ENCODE data around the gene NFATC1.
A peak's percentile ranks its signal among the peaks of the same experiment; 100 is the strongest.

NFATC1 gene

DNA sequence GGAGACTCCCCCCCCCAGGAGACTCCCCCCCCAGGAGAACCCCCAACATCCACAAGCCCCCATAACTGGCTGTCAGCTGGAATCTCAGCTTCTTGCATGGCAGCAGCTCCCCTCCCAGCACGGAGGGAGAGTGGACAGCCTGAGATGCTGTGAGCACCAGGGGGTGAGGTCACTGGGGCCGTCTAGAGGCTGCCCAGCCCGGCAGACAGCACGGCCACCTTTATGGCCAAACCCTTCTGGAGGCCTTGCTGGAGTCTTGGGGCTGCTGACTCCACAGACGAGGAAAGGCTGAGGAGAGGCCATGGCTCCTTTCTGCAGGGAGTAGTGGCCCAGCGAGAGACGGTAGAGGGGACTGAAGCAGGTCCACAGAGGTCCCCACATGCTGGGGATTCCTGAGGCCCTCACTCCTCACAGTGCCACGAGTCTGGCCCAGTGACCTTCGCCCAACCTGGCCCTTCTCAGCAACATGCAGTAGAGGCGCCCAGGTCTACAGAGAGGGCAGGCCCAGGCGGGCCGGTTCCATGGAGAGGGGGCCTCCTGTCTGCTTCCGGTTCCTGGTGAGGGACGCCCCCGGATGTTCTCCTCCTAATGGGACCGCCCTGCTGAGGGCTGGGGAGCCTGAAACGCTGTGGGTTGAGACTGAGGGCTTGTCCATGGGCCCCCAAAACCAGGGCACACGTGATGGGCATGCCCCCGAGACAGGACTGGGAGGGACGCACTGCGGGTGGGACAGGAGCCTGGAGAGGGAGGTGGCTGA lies 161.3 kb downstream of the NFATC1 start:
- no peak for DNase-seq (ENCODE audit: low read depth)

DNA sequence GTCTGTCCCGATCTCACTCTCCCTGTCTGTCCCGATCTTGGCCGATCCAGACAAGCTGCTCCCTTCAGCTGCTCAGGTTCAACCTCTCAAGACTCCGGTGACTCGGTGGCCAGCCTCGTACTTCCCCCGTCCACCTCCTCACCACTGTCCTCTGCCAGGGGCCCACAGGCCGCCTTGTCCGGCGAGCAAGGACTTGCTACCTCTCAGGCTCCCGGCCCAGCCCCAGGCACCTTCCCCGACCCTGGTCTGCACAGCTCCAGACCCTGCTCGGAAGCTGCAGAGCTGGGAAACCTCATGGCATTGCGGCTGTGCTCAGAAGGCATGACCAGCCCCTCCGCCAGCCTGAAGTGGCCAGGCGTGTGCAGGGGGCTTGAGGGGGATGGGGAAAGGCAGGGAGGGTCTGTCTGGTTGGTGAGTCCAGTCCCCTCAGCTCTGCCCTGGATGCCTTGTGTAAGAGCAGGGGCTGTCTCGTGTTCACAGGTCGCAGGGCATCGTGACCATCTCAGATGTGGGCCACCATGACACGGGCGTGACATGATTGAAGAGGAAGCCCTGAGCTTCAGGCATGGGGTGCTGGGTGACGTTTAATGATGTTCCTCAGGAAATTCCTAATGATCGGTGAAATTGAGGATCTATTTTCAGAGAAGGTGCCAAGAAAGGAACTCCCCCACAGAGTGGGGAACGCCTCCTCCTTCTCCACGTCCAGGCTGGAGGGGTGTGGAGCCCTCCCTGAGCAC lies 162.6 kb downstream of the NFATC1 start:
- DNase-seq (ENCODE audit: low read depth) = no peak

- DNase-seq (ENCODE audit: low read depth) = no peak
These were observed 163.2 kb downstream of the NFATC1 start for GRCh38 chr18:79558933-79559416.

- no peak for DNase-seq (ENCODE audit: low read depth)
These were observed 163.7 kb downstream of the NFATC1 start for GRCh38 chr18:79559436-79559835.

DNA sequence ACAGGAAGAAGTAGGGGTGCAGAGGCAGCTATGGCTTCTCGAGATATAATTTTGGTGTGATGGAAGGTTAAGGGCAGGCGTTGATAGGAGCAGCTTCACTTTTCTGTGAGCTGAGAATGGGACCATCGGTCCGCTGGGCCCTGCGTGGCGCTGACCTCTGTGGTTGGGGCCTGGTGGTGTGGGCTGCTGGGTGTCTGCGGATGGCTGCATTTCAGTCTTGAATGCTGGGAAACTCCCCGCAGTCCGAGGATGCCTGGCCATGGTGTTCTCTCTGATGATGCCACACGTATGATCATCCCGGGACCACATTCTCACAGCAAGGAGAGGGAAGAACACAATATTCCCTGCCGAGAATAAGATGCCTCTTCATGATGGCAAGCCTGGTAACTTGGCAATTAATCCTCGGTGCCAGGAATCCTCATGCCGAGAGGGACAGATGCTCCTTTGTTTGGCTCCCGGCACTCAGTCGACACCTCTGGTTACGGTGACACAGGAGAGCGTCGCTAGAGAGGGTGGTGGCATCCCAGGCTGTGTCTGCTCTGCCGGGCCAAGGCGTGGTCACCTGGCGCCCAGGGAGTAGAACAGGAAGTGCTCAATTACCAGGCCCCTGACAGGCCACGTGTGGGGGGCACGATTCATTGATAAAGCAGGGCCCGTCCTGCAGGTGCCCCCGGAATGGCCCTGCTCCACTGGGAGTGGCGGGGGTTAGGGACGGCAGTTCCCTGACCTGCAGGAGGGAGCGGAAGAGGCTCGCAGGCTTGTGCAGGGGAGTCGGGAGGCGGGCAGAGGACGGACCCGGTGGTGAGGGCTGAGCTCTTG lies 164.5 kb downstream of the NFATC1 start:
- no peak for DNase-seq (ENCODE audit: low read depth)

- DNase-seq (ENCODE audit: low read depth) = no peak
These were observed 165.1 kb downstream of the NFATC1 start for GRCh38 chr18:79560861-79561210.

- DNase-seq (ENCODE audit: low read depth) = no peak
These were observed 168.2 kb downstream of the NFATC1 start for GRCh38 chr18:79563949-79564348.

DNA sequence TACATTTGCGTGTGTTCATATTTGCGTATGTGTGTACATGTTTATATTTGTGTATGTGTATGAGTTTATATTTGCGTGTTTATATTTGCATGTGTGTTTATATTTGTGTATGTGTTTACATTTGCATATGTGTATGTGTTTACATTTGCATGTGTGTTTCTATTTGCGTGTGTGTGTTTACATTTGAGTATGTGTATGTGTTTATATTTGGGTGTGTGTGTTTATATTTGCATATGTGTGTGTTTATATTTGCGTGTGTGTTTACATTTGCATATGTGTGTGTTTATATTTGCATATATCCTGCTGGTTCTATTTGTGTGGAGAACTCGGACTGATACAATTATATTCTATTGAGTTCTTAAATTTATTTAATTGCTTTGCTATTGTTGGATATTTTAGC lies 168.7 kb downstream of the NFATC1 start:
- no peak for DNase-seq (ENCODE audit: low read depth)

- no peak for DNase-seq (ENCODE audit: low read depth)
These were observed 171.2 kb downstream of the NFATC1 start for GRCh38 chr18:79566771-79567431.

DNA sequence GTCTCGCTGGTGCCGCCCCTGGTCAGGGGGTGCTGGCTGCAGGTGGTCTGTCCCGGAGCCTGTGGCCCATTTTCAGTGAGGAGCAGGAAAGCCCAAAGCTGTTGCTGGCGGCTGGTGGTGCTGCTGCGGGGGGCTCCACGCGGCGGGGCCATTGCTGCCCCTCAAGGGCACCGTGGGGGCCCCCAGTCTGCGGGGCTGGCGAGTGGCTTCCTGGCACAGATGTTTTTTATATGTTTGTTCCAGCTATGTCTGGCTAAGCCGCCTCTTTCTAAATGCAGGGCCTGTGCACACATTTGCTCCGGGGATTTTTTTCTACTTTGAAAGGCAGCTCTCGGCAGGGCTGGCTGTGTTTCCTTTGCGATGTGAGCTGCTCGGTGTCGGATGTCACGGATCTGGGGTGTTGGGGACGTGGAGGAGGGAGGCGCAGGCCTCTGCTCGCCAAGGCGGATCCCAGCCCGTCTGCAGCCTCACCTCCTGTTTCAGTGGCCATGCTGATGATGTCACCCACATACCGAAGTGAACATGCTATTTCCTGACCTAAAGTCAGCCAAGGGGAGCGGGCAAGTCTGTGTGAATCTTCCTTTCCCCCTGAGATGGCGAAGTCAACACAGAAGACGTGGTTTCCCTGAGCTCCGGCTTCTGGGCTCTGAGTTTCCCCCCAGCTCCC lies 171.9 kb downstream of the NFATC1 start:
- peak; percentile 61 for DNase-seq (ENCODE audit: low read depth)

DNA sequence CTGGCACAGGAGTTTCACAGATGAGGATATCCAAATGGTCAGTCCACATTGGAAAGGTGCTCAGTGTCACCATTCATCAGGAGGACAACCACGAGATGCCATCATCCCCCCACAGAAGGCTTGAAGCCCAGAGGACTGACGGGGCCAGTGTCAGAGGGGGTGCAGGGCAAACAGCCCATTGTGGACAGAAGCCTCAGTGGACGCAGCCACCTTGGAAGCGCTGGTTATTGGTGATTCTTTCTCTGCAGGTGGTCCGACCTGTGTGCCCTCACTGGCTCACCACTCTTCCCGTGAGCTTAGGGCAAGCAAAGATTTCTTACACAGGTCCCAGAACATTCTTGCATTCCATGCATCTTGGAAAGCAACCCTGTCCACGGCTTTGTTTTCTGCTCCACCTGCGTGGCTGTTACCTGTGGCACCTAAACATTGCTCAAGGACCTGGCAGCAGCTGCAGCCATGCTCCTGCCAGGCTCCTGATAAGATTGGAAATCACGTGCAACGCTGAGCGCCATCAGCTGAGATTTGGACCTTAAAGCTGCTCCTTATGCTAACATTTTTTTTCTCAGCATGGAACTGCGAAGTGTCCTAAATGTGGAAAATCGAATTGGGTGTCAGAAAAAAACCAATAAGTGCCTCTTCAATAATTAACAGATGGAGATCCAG lies 172.9 kb downstream of the NFATC1 start:
- no peak for DNase-seq (ENCODE audit: low read depth)

- DNase-seq (ENCODE audit: low read depth) = no peak
These were observed 174.0 kb downstream of the NFATC1 start for GRCh38 chr18:79569720-79570119.

DNA sequence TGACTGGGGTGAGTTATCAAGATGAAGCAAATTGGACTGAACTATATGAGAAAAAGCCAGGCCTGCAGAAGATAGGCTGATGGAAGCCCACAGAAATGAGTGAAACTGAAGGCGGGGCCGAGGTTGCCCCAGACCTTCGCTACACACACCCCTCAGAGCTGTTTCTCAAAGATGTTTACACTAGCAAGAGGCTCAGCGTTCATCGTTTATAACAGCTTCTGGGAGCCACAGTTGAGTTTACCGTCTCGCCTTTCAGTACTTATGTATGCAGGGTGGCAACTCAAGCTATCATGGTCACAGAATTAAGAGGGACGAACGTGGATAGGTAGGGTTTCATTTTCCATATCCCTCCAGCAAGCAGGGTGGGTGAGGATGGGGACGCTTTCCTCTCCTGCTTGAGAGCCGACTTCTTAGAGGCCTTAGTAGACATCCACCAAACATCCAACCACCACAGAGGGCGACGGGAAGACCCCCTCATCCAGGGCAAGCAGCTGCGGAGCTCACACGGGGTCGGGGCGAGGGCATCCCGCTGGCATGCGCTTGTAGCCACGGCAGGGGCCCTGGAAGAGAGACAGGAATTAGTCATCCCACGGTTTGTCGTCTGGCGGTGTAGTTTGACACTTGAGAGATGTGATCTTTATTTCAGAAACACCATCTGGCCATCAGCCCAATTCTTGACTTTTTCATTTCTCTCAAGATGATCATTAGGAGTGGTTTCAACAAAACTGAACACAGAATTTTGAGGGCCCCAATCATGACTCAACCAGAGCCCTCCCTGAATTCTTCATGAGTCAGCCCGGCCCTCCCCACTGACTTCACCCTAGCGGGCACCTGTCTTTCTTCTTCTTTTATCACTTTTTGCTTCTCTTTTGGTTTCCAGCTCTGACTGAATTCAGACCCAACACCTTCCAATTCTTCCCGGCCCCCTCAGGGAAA lies 174.8 kb downstream of the NFATC1 start:
- no peak for DNase-seq (ENCODE audit: low read depth)

DNA sequence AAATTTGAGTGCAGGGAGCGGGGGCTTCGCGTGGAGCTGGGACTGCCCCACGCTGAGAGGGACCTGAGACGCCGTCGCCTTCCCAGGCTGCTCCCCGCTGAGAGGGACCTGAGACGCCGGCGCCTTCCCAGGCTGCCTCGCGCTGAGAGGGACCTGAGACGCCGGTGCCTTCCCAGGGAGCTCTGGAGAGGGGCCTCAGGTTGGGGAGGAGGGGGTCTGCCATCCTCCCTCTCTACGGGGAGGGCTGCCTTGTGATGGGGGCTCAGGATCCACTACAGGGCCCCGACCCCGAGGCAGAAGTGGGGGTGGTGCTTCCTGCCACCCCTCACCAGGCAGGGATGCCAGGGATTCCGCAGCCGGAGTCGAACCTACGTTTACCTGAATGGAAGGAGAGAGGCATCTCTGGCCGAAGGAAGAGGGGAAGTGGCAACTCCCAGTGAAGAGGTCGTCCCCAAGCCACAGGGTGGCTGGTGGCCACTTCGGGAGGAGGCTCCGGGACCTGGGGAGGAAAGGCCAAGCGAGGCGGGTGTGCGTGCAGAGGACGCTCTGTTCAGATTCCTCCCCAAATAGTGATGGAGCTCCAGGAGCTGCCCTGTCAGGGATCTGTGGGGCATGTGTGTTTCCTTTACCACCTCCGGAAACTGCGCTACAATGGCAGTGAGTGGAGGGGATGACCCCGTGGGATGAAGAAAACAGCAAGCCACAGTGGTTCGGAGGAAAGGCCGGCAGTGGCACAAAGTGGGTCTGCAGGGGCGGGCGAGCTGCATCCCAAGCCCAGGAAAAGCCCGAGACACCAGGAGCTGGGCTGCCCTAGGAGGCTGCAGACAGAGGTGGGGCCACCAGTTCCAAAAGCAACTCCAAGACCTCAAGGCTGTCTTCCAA lies 175.7 kb downstream of the NFATC1 start:
- DNase-seq (ENCODE audit: low read depth) = no peak

- DNase-seq (ENCODE audit: low read depth) = no peak
These were observed 176.5 kb downstream of the NFATC1 start for GRCh38 chr18:79572093-79572780.

DNA sequence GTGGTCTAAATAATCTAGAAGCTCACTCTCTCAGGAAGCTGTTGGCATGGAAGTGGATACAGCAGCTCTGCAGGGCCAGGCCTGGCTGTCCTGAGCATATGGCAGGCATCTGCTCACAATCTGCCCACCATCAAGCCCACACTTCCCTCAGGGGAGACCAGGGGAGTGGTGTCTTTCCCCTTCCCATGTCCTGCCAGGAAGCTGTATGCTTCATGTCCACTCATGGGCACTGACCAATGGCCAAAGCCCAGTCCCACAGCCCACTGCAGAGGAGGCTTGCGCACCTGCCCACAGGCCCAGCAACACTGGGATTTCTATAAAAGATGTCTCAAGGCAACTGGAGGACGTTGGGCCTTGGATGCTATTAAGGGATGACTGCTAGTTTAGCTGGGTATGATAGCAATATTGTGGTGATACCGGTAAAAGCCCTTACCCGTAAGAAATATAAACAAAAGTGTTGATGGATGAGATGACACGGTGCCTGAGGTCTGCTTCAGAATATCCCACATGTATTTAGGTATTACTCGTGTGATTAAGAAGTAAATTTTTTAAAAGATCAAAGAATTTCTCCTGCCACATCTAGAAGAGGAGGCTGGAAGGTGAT lies 177.2 kb downstream of the NFATC1 start:
- no peak for DNase-seq (ENCODE audit: low read depth)

DNA sequence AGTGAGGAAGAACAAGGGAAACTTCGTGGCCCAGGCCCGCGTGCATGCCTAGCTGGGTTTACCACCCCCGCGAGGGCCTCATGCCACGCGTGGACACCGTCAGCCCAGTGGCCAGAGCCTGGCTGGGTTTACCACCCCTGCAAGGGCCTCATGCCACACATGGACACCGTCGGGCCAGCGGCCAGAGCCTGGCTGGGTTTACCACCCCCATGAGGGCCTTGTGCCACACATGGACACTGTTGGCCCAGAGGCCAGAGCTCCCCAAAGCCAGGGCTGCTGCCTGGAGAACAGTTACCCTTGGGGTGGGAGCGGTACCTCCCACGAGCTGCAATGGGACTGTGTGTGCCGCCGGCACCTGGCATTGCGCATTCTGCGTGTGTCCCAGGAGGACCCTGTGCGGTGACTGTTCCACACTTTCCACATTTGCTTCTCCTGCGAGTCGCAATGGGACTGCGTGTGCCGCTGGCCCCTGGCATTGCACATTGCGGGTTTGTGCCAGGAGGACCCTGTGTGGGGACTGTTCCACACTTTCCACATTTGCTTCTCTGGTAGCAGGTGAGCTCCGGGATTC lies 178.3 kb downstream of the NFATC1 start:
- no peak for DNase-seq (ENCODE audit: low read depth)
